GM19043 (cell line): ENCODE data around the gene H2BW2.
"Not testable (repeated sequence)": the region's sequence is repeated elsewhere in the genome, so short reads cannot be mapped to it uniquely, and the experiment has no call there.

Experiments
- ATAC-seq: cut with Tn5 transposase; IDR thresholded peaks from one replicate; pipeline ENCODE4 v1.9.1; 2021; ENCODE audit warnings: low read depth; ENCODE audit not compliant: unreplicated experiment

Gene H2BW2

DNA sequence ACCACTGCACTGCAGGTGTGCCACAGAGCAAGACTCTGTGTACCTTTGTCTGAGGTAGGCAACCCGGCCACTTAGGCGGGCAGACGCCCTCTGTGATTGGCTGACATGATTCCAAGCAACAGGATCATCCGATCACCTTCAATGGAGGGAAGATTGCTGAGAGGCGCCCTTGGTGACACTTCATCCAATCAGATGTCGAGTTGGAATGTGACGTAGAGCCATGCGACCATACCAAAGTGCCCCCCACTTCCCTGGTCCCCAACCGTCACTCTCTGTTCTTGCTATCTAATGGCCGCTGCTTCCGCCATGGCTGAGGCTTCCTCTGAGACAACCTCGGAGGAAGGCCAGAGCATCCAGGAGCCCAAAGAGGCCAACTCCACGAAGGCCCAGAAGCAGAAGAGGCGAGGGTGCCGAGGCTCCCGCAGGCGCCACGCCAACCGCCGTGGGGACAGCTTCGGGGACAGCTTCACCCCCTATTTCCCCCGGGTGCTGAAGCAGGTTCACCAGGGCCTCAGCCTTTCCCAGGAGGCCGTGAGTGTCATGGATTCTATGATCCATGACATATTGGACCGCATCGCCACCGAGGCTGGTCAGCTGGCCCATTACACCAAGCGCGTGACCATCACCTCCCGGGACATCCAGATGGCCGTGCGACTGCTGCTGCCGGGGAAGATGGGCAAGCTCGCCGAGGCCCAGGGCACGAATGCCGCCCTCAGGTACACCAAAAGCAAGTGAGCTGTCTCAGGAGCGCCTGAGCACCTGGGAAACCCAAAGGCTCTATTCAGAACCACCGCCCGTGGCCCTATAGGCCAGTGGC is at the start of gene H2BW2:
Gene H2BW2 (plus strand): TSS at position 268 of the 817 bp plus-strand sequence. CDS start 39 bp downstream, at position 307.
- ATAC-seq, result no peak

GRCh38 chrX:103999234-103999633 is 40.5 kb upstream of the H2BW2 start:
- peak; percentile 75 for ATAC-seq

GRCh38 chrX:104008831-104009230 is 30.9 kb upstream of the H2BW2 start:
- ATAC-seq, result no peak

GRCh38 chrX:104013158-104013557 is 26.6 kb upstream of the H2BW2 start:
- ATAC-seq, result no peak

DNA sequence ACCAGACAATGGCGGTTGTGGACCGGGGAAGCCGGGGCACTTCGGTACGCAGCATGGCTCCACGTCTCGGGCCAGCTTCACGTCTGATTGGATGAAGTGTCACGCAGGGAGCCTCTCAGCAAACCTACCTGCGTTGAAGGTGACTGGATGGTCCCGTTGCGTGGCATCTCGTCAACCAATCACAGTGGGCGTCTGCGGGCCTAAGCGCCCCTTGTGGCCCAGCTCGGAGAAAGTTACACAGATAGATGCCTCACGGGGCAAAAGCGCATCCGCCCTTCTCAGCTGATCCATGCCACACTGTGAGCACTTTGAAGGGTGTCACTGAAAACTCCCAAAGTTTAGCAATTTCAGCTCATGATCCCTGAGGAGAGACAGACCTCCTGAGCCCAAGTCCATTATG is 26.1 kb upstream of the H2BW2 start, which contains the start of gene H2BW1:
Gene H2BW1 (minus strand): TSS at position 103 of the 400 bp plus-strand sequence. CDS start 132 bp downstream, outside the sequence.
- no peak for ATAC-seq

DNA sequence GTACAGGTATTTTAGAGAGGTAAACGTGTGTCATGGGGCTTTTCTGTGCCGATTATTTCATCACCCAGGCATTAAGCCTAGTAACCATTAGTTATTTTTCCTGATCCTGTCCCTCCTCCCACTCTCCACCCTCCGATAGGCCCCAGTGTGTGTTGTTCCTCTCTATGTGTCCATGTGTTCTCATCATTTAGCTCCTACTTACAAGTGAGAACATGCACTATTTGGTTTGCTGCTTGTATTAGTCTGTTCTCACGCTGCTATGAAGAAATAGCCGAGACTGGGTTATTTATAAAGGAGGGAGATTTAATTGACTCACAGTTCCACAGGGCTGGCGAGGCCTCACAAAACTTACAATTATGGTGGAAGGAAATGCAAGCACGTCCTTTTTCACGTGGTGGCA is 24.2 kb upstream of the H2BW2 start:
- ATAC-seq, result not testable (repeated sequence)

GRCh38 chrX:104018126-104018525 is 21.6 kb upstream of the H2BW2 start:
- no peak for ATAC-seq

DNA sequence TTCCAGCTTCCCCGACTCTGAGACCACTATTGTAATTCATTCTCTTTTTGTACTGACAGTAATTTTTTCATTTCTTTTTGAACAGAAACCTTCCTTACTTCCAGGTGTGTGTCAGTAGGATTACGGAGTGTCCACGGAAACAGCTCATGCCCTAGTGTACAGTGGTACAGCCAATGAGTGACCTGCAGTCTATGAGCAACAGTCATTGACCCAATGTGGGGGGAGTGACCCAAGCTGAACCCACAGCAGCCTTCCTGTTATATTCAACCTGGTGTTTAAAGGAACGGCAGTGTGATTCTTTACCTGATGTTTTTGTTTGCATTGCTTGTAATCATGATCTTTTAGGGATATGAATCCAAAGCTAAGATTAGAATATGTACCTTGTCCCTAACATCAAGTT is 1.2 kb downstream of the H2BW2 start:
- ATAC-seq, result no peak

GRCh38 chrX:104045642-104046041 is 5.9 kb downstream of the H2BW2 start:
- ATAC-seq, result no peak

- no peak for ATAC-seq
Observed at GRCh38 chrX:104047171-104047570, 7.4 kb downstream of the H2BW2 start.

DNA sequence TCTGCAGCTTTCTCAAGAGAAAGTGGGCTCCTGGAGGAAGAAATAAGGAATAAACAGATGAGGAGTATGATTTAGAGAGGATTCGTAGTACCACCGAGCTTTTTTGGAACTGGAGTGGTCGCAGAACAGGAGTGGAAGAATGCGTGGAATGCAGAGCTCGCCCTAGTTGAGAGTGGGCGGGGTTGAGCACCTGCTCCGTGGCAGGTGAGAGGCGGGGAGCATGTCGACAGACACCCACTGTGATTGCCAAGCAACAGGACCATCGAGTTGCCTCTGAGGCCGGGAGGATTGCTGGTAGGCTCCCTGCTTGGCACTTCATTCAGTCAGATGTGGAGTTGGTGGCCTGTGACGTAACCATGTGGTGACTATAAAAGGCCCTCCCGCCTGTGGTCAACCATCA is 15.2 kb downstream of the H2BW2 start:
- ATAC-seq, result not testable (repeated sequence)

GRCh38 chrX:104062636-104063035 is 22.9 kb downstream of the H2BW2 start:
- not testable (repeated sequence) for ATAC-seq

DNA sequence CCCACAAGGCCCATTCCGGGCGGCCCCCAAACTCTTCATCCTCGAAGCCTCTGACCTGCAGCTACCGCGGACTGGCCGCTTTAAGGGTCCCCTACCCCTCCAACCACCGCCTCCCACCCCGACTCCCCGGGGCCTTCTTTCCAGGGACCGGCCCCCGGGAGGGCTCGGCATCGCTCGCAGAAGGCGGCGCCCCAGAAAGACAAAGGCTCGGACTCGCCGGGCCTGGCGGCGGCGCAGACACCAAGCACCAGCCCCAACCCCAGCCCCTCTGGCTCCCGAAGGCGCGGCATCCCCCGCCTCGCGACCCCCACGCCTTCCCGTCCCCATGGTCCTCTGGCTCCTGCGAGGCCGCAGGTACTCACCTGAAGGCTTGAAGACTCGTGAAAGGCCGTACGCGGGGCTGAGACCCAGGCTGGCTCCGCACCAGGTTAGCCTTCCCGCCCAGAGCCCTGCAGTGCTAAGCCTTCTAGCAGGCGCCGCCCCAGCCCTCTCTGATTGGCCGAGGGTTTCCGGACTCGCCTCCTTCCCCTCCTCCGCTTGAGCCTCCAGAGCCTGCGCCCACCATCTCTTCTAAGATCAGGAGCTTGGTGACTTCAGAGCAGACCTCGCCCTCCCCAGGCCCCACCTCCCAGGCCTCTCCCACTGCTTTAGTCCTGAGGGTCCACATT is 36.2 kb downstream of the H2BW2 start, which contains the start of gene TMSB15C:
Gene TMSB15C (minus strand): TSS at position 459 of the 668 bp plus-strand sequence.
- peak; percentile 98 for ATAC-seq

- ATAC-seq, result not testable (repeated sequence)
Observed at GRCh38 chrX:104077854-104078253, 38.1 kb downstream of the H2BW2 start.

DNA sequence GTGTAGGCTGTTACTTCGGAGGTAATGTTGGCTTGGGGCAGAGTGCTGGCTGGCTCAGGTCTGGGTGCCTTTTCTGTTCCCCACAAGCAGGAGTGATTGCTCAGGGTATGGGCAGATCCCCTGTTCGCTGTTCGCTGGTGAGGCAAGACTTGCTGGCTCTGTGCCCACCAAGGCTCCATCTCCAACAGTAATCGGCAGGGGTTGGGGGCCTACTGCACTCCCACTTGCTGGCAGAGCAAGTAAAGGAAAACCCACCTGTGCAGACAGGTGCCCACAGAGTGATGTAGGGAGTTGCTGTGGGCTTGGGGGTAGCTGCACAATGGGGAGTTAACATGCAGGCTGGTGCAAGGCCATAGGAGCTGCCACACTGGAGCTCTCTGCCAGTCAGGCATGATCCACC is 44.3 kb downstream of the H2BW2 start:
- ATAC-seq, result no peak

GRCh38 chrX:104084534-104085277 is 45.0 kb downstream of the H2BW2 start:
- ATAC-seq, result no peak

GRCh38 chrX:104085477-104085876 is 45.7 kb downstream of the H2BW2 start:
- no peak for ATAC-seq

- ATAC-seq, result no peak
Observed at GRCh38 chrX:104085919-104086318, 46.2 kb downstream of the H2BW2 start.
